HG03108 (cell line): Measurements from ENCODE around the gene KCNQ1OT1.

Experiments
- ATAC-seq: cut with Tn5 transposase; IDR thresholded peaks from one replicate; pipeline ENCODE4 v1.9.1; 2021; ENCODE audit warnings: moderate library complexity; ENCODE audit not compliant: unreplicated experiment

KCNQ1OT1 gene

GRCh38 chr11:2574043-2574552, 125.7 kb downstream of the KCNQ1OT1 start:
- ATAC-seq = no peak

GRCh38 chr11:2573240-2574042, 126.4 kb downstream of the KCNQ1OT1 start:
- ATAC-seq = no peak

DNA sequence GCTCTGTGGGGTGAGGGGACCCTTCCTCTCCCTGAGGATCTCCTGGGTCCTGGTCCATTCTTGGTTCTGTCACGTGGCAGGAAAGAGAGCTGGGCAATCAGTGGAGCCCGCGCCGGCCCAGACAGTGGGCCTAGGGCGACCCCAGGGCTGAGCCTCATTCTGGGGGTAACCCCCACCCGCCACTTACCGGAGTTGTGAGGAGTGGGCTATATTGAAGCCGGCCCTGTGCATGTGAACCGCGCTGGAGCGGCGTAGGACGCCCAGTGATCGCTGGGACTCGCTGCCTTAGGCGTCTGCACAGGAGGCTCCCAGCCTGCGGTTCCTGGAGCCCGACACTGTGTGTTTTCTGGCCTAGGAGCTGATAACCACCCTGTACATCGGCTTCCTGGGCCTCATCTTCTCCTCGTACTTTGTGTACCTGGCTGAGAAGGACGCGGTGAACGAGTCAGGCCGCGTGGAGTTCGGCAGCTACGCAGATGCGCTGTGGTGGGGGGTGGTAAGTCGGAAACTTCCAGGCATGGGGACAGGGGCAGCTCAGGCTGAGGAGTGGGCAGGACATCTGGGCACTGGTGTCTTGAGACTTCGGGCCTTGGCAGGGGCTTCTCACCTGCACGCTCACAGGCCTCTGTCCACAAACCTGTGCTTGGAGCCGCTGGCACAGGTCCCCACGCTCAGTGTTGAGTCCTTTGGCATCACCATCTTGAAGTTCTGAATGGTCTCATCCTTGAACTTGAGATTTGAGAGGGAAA, 127.1 kb downstream of the KCNQ1OT1 start:
- ATAC-seq = no peak

DNA sequence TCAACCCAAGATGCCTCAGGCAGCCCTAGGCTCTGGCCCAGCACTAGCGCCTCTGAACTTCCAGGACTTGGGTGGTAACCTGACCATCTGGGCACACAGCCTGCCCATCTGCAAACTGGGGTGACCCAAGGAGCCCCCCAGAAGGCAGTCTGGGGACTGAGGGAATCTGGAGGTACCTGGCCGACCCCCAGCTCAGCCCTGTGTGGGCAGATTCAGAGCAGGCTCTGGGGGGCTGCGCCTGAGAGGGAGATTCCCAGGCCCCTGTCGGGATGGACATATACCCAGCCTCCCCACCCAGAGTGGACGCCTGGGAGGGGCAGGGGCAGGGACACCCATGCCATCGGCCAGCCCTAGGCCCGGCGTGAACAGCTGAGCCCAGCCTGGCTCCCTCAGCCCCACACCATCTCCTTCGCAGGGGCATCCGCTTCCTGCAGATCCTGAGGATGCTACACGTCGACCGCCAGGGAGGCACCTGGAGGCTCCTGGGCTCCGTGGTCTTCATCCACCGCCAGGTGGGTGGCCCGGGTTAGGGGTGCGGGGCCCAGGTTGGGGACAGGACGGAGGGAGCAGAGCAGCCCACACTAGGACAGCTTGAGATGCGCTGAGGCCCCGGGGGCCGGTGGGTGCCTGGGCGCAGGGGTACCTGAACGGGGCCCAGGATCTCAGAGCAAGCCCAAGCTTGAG, 128.1 kb downstream of the KCNQ1OT1 start:
- ATAC-seq = no peak

DNA sequence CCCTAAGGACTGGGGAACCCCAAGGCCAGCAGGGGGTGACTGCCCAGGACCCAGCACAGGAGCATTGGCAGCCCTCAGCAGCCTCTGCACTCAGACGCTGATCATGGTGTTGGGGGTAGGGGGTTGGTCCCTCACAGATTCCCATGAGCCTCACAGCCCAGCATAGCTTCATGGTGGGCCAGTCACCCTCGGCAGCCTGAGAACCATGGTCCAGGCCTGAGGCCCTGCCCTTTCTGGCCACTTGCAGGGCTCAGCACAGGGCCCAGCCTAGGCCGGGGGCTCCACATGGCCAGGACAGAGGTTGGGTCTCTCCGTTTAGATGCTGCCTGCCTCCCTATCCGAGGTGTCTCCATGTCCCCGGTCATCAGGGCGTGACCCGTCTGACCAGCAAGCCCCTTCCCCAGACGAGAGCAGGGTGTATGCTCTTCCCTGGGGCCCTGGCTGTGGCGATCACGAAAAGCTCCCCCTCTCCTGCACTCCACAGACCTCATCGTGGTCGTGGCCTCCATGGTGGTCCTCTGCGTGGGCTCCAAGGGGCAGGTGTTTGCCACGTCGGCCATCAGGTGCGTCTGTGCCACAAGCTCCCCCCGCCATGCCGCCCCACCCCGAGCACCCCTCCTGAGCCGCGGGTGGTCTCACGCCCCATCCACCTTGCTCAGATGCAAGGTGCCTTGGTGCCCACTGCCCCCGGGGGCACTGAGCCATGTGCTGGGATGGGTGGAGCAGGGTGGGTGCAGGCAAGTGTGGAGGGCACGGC, 128.8 kb downstream of the KCNQ1OT1 start:
- ATAC-seq = no peak

GRCh38 chr11:2570211-2570811, 129.5 kb downstream of the KCNQ1OT1 start:
- ATAC-seq = no peak

DNA sequence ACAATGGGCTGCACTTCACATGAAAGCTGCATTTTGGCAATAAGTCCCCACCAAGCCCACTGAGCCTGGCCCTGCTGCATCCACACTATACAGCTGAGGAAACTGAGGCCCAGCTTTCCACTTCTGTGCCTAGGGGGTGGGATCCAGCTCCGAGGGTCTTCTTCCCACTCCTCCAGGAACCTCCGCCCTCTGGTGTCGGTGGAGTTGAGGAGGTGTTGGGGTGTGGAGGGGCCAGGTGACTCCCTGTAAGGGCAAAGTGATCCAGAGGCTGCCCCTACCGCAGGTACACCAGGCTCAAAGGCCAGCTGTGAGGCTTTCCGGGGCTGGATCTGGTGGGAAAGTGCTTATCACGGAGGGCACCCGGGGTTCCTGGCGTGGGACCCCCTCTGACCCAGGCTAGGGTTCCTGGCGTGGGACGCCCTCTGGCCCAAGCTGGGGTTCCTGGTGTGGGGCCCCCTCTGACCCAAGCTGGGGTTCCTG, 130.0 kb downstream of the KCNQ1OT1 start:
- ATAC-seq = no peak

DNA sequence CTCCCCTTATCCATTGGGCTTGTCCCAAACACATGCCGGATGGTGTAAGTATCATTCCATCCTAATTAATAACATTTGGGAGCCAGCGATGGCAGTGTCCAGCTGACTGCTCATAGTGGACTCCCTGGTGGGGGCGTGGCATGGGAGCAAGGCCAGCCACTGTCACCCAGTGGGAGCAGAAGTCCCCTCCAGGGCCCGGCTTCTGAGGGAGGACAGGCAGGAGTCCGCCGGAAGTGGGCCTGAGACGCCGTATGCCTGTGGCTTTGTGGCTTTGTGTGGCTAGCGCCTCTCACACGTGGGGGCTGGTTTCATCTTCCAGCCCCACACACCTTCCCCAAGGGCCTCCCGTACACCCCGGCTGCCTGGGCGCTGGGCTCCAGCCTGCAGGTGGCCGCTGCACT, 130.5 kb downstream of the KCNQ1OT1 start:
- no peak for ATAC-seq

DNA sequence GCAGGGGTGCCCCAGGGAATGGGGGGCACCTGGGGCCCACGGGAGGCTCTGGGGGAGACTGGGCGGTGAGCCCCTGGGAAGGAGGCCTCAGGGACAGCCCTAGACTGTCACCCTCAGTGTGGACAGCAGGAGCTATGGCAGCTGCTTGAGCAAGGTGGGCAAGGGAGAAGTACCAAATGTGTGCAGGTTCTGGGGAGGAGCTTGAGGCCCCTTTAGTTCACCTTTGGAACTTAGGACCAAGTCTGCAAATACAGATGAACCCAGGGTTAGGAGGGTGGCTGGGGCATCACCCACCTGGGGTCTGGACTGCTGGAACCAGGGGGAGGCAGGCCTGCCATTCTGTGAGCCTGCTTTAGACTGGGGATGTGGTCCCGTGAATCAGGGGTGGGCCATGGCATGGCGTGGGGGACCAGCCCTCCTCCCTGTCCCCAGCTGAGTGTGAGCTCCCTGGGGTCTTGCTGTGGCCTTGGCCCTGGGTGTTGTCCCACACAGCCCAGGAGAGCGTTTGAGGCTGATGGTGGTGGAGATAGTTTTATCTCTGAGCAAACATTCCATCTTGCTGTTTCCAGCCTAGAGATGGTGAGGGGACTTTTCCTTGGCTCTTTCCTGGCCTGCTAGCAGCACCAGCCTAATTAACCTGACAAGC, 132.6 kb downstream of the KCNQ1OT1 start:
- no peak for ATAC-seq

- no peak for ATAC-seq
Measured at GRCh38 chr11:2566223-2567025, 133.4 kb downstream of the KCNQ1OT1 start.

DNA sequence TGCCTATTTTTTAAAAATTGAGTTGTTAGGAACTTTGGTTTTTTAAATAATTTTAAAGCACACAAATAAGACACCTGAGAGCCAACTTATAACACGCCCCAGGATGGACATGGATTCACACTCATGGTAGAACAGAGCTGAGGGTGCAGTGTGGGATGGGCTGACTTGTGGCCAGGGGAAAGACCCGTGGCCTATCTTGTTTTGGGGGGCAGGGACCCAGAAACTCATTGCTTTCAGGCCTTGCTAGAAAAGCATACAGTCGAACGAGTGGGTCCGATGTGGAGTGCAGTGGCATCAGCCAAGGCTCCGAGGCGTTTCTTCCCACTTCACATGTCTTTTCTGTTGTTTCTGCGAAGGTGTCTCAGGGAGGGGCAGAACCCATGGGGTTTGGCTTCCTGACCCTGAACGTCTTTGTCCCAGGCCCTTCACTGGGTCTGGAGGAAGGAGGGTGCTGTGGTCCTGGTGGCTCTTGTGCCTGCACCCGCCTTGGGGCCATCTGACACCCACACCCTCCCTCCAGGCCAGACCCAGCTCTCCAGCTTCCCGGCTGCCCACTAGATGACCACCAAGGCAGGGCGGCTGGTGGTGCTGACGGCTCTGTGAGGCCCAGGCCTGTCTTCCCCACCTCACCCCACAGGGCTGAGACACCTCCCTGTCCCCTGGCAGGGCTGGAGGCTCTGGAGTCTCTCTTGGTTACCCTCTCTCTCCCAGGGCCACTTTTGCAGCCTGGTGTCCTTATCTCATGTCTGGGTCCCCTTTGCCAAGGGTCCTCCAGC, 134.2 kb downstream of the KCNQ1OT1 start:
- ATAC-seq = no peak

- no peak for ATAC-seq
Measured at GRCh38 chr11:2564588-2565425, 135.0 kb downstream of the KCNQ1OT1 start.

GRCh38 chr11:2564008-2564530, 135.7 kb downstream of the KCNQ1OT1 start:
- no peak for ATAC-seq

DNA sequence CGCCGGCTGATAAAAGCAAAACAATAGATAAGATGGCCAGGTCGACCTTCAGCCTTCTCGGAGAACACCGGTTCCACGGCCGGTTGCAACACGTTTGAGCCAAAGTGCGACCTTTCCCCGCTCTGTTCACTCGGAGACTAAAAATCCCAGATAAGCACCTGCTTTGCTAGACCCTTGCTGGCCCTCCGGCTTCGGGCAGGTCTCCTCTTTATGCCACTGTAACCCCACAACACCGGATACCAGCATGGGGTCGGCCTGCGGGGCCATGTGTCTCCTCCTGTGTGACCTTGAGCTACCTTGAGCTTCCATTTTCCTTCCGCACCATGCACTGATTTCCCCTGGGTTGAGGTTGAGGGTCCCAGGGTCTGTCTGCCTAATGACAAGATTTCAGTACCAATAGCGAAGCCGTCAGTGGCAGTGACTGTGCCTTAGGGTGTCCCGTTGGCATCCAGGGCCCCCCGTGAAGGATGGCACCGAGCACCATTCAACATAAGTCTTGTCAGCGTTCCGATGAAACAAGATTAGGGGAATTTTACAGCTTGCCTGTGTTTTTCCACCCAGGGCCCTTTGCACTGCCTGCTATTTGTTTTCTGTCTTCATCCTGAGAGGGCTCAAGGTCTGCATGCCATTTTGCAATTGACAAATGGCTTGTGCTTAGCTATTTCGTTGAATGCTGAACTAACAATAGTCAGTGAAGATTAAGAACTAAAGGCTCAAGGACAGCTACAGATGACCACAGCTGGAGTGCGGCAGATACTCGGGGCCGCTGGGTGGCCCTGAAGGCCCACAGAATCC, 136.4 kb downstream of the KCNQ1OT1 start:
- ATAC-seq = no peak

DNA sequence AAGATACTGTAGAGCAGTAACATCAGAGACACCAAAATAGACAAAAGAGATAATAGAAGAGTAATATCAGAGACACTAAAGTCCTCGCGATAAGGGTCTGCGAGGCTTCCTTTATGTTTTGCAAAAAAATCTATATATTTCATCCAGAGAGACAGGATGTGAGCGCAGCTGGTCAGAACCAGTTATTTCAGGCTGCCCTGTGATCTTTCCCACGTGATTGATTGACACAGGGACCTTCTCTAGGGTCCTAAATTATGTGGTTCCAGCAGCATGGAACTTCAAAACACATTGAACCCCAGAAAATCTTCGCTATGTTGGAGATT, 136.9 kb downstream of the KCNQ1OT1 start:
- no peak for ATAC-seq
